ENCODE data around the gene NR1D2.

- TF ChIP-seq CTCF (IDR thresholded peaks at IDR 0.05) (no peak), POLR2A (IDR thresholded peaks at IDR 0.05) (no peak)
Observed at GRCh38 chr3:23931597-23931996, 13.5 kb upstream of the NR1D2 start.

All from Peyer's patch (tissue), 4 donors.